PC-3 (cell line): Measurements from ENCODE around the gene AOAH. TPM values are rescaled to one million over a fixed set of nuclear protein-coding genes. Genes with fewer than 3 reads are reported as not detected.

Experiments used
- ATAC-seq: fragments of 200-7000 bp; cut with Tn5 transposase; 2 replicates; pipeline ENCODE4 v1.9.1; 2020; ENCODE audit warnings: mild to moderate bottlenecking, moderate library complexity
- BruUV-seq: library from RNA; stranded (reverse); fragments of 400-500 nt; replicated peaks from 2 replicates; lab custom pipeline; 2021; lab: Mats Ljungman, UMichigan
- CTCF ChIA-PET: fragments of 300-600 bp; sonication (Branson Sonifier 250); formaldehyde crosslinking; loops from one replicate; lab custom pipeline; 2022; ENCODE audit warnings: antibody characterized with exemption; lab: Charles Lee
- POLR2A ChIA-PET: fragments of 300-600 bp; sonication (Branson Sonifier 250); formaldehyde crosslinking; loops from one replicate; lab custom pipeline; 2022; ENCODE audit warnings: antibody characterized with exemption; ENCODE audit not compliant: unreplicated experiment; lab: Charles Lee
- DNase-seq: peaks from one replicate; pipeline ENCODE4 v3.0.0-alpha.2; 2015
- H2AFZ ChIP-seq: fragments of 300-600 bp; sonication (generic); 2 replicates; pipeline ENCODE4 v1.6.0; 2016; ENCODE audit warnings: antibody characterized with exemption, low read length
- H3F3A ChIP-seq: fragments of 300-600 bp; sonication (generic); one replicate; pipeline ENCODE4 v1.6.0; 2017; ENCODE audit warnings: antibody characterized with exemption, low read length, control low read depth, mild to moderate bottlenecking; ENCODE audit not compliant: unreplicated experiment
- H3K27ac ChIP-seq: fragments of 300-600 bp; sonication (generic); 2 replicates; pipeline ENCODE4 v1.5.1; 2016; ENCODE audit warnings: mild to moderate bottlenecking, low read length
- H3K27me3 ChIP-seq: fragments of 300-600 bp; sonication (generic); 2 replicates; pipeline ENCODE4 v1.6.1; 2016; ENCODE audit warnings: low read length, mixed read lengths
- H3K36me3 ChIP-seq: fragments of 300-600 bp; sonication (generic); 2 replicates; pipeline ENCODE4 v1.6.1; 2016; ENCODE audit warnings: low read depth, mixed run types, low read length, mixed read lengths
- H3K4me1 ChIP-seq: fragments of 300-600 bp; sonication (generic); 2 replicates; pipeline ENCODE4 v1.5.1; 2016; ENCODE audit warnings: low read length; ENCODE audit not compliant: insufficient read depth
- H3K4me2 ChIP-seq: fragments of 300-600 bp; sonication (generic); 2 replicates; pipeline ENCODE4 v1.6.0; 2016; ENCODE audit warnings: low read length
- H3K4me3 ChIP-seq: fragments of 300-600 bp; sonication (generic); 2 replicates; pipeline ENCODE4 v1.5.1; 2016; ENCODE audit warnings: mild to moderate bottlenecking, low read length, mixed read lengths
- H3K79me2 ChIP-seq: fragments of 300-600 bp; sonication (generic); 2 replicates; pipeline ENCODE4 v1.6.1; 2017; ENCODE audit warnings: low read length, mixed read lengths
- H3K9ac ChIP-seq: fragments of 300-600 bp; sonication (generic); 2 replicates; pipeline ENCODE4 v1.6.0; 2016; ENCODE audit warnings: mild to moderate bottlenecking, low read length
- H3K9me2 ChIP-seq: fragments of 300-600 bp; sonication (generic); replicated peaks from 2 replicates; pipeline ENCODE4 v1.6.1; 2016; ENCODE audit warnings: mixed run types, low read length, mixed read lengths
- H3K9me3 ChIP-seq: fragments of 300-600 bp; sonication (generic); 2 replicates; pipeline ENCODE4 v1.6.1; 2016; ENCODE audit warnings: low read length, mixed read lengths
- H4K20me1 ChIP-seq: fragments of 300-600 bp; sonication (generic); 2 replicates; pipeline ENCODE4 v1.6.1; 2016; ENCODE audit warnings: low read length, mixed read lengths
- EZH2 ChIP-seq: fragments of 300-600 bp; sonication (generic); IDR thresholded peaks from one replicate; pipeline ENCODE4 v1.6.1; 2017; ENCODE audit warnings: antibody characterized with exemption, mild to moderate bottlenecking, low read length; ENCODE audit not compliant: unreplicated experiment
- EZH2phosphoT487 ChIP-seq: fragments of 300-600 bp; sonication (generic); IDR thresholded peaks from 2 replicates; pipeline ENCODE4 v1.6.1; 2018; ENCODE audit warnings: mild to moderate bottlenecking, antibody characterized with exemption, low read length, borderline replicate concordance
- intact Hi-C: fragments of 100-400 bp; cut with micrococcal nuclease; formaldehyde crosslinking; loops from 2 replicates; pipeline ENCODE4 v1.9.0; 2023
- total RNA-seq: library from RNA; depleted of rRNA; stranded (reverse); fragments of >200 nt; gene quantifications from 2 replicates; pipeline ENCODE4 v1.2.3, GENCODE V29; 2014
- TF ChIP-seq, protein P1 (sequence below): fragments of 300-600 bp; sonication (generic); conservative IDR thresholded peaks from 2 replicates; pipeline ENCODE4 v1.5.1; 2017; ENCODE audit warnings: antibody characterized with exemption, low read depth, mild to moderate bottlenecking, low read length

The AOAH gene
- total RNA-seq, 1 experiment from 2014 or later = not detected

DNA sequence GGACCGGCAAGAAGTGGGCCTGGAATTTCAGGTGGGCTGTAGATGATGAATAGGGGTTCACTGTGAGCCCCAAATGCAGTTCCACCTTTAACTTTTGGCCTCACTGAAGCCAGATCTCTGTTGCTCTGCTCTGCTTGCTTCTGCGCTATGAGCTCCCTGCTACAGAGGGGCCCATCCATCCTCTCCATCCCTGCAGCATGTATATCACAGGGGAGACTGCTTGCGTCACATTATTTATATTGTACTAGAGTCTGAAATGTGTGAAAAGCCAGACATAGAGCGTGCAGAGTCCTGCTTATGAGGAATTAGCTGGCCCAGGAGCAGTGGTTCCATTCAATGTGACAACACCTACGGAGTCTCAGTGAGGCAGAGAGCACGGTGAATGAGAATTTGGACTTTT lies 69.9 kb downstream of the AOAH start:
- no peak for DNase-seq
- no peak overlapping the region for H3K4me3 ChIP-seq
- TF ChIP-seq EZH2phosphoT487 (no peak), EZH2 (no peak)
- TF ChIP-seq, protein P1, sequence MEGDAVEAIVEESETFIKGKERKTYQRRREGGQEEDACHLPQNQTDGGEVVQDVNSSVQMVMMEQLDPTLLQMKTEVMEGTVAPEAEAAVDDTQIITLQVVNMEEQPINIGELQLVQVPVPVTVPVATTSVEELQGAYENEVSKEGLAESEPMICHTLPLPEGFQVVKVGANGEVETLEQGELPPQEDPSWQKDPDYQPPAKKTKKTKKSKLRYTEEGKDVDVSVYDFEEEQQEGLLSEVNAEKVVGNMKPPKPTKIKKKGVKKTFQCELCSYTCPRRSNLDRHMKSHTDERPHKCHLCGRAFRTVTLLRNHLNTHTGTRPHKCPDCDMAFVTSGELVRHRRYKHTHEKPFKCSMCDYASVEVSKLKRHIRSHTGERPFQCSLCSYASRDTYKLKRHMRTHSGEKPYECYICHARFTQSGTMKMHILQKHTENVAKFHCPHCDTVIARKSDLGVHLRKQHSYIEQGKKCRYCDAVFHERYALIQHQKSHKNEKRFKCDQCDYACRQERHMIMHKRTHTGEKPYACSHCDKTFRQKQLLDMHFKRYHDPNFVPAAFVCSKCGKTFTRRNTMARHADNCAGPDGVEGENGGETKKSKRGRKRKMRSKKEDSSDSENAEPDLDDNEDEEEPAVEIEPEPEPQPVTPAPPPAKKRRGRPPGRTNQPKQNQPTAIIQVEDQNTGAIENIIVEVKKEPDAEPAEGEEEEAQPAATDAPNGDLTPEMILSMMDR = no peak
- no peaks in the 10 kb centered on the region for H3K9me2 ChIP-seq
- ChIA-PET CTCF (no interaction called here), POLR2A (no interaction called here)
- H3K9me3 ChIP-seq = no peaks in the 10 kb centered on the region
- no peak overlapping the region for H3K9ac ChIP-seq
- ATAC-seq = no peak
- no TSS peak for BruUV-seq
- H3F3A ChIP-seq = peaks cover 11% of the 10 kb centered on the region
- no peaks in the 10 kb centered on the region for H3K36me3 ChIP-seq
- no peak overlapping the region for H3K4me2 ChIP-seq
- H3K27me3 ChIP-seq = no peaks in the 10 kb centered on the region
- no peaks in the 10 kb centered on the region for H3K79me2 ChIP-seq
- no peak overlapping the region for H2AFZ ChIP-seq
- no peaks in the 10 kb centered on the region for H4K20me1 ChIP-seq
- peaks cover 56% of the 10 kb centered on the region for H3K4me1 ChIP-seq
- no peak overlapping the region for H3K27ac ChIP-seq
- intact Hi-C loops = no loop called here

- intact Hi-C loops = no loop called here
- peak overlapping the region; percentile 77 for H3K27ac ChIP-seq
- no peaks in the 10 kb centered on the region for H3K9me2 ChIP-seq
- H3K79me2 ChIP-seq = no peaks in the 10 kb centered on the region
- TF ChIP-seq EZH2phosphoT487 = no peak
- TF ChIP-seq, protein P1 = no peak
- TF ChIP-seq EZH2 = no peak
- peaks cover 55% of the 10 kb centered on the region for H3K4me1 ChIP-seq
- H3K27me3 ChIP-seq = no peaks in the 10 kb centered on the region
- DNase-seq (no peak), ATAC-seq (no peak)
- peaks cover 7% of the 10 kb centered on the region for H3F3A ChIP-seq
- POLR2A ChIA-PET = no interaction called here
- no peaks in the 10 kb centered on the region for H3K36me3 ChIP-seq
- no peaks in the 10 kb centered on the region for H4K20me1 ChIP-seq
- H3K9ac ChIP-seq = peak overlapping the region; percentile 50; the same call in 1 of the 2 replicates
- CTCF ChIA-PET = no interaction called here
- H3K4me2 ChIP-seq = peak overlapping the region; percentile 54
- H3K9me3 ChIP-seq = no peaks in the 10 kb centered on the region
- BruUV-seq = no TSS peak
- H3K4me3 ChIP-seq = 0 out of 2 replicates have a peak overlapping the region, but pooled peaks have one; percentile 18
- H2AFZ ChIP-seq = no peak overlapping the region
Observed at GRCh38 chr7:36653663-36654355, 70.5 kb downstream of the AOAH start.

- DNase-seq = peak; percentile 68
- POLR2A ChIA-PET = no interaction called here
- intact Hi-C loops = no loop called here
Observed at GRCh38 chr7:36653008-36653662, 71.2 kb downstream of the AOAH start.

More at GRCh38 chr7:36653008-36653662, 71.2 kb downstream of the AOAH start:
- 0 out of 2 replicates have a peak overlapping the region, but pooled peaks have one; percentile 18 for H3K4me3 ChIP-seq
- H3K79me2 ChIP-seq = no peaks in the 10 kb centered on the region
- no peaks in the 10 kb centered on the region for H3K9me3 ChIP-seq
- H3K27ac ChIP-seq = peak overlapping the region; percentile 77
- peak overlapping the region; percentile 50; the same call in 1 of the 2 replicates for H3K9ac ChIP-seq
- CTCF ChIA-PET = no interaction called here
- H2AFZ ChIP-seq = no peak overlapping the region
- peaks cover 51% of the 10 kb centered on the region for H3K4me1 ChIP-seq
- no peaks in the 10 kb centered on the region for H3K27me3 ChIP-seq
- no peaks in the 10 kb centered on the region for H3K36me3 ChIP-seq
- H4K20me1 ChIP-seq = no peaks in the 10 kb centered on the region
- TF ChIP-seq EZH2phosphoT487 (no peak), EZH2 (no peak)
- TF ChIP-seq, protein P1 = no peak
- no peaks in the 10 kb centered on the region for H3K9me2 ChIP-seq
- no TSS peak for BruUV-seq
- peaks cover 3% of the 10 kb centered on the region for H3F3A ChIP-seq
- ATAC-seq = no peak
- H3K4me2 ChIP-seq = peak overlapping the region; percentile 54
